Measurements from ENCODE around the gene LLGL2. TPM values are rescaled to one million over a fixed set of nuclear protein-coding genes. Genes with fewer than 3 reads are reported as not detected.

LLGL2 gene
- total RNA-seq, 2 donors from 2014 or later = 113 to 251 TPM

DNA sequence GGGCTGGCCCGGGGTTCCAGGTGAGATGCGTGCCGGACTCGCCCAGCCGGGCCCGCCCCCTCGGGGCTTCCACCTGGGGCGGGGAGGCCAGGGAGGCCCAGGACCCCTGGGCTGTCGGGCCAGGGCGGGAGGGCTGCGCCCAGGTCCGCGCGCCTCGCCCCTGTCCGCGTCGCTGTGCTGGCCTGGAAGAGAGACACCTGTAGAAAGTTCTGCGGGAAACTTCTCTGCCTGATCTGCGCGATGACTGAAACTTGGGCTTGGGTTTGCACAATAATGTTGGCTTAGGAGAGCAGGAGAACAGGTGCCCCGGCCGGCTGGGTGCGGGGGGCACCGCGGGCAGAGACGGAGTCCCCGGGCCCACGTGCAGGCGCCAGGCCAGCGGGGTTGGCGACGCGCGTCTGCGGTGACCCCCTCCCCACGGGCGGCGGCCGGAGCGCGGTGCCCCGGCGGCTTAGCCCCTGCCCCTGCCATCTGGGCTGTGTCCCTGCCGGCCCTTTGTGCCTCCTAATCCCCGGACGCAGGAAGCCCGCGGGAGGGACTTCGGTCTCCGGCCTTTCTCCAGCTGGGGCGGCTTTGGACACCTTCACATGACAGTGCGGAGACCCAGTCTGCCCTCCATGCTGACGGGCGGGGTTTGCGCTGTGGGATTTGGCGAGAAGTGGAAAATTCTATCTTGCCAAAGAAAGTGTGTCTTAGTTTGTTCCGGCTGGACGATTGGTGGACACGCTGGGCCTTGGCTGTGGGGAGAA lies 483 bp downstream of the LLGL2 start:
- ATAC-seq (peak; percentile 22), DNase-seq (peak; percentile 56 to 67 (median 62))
- H3K36me3 ChIP-seq (replicated peaks in 1 of 2; ENCODE audit: insufficient read depth in 1 of 2, low read depth in 2 of 2) = no peaks in the 10 kb centered on the region
- H3K4me1 ChIP-seq = peaks cover 48% of the 10 kb centered on the region
- intact Hi-C loops (cut with DNase I) = no loop called here
- peak overlapping the region; percentile 83 to 96 (median 92) for H3K27ac ChIP-seq
- TF ChIP-seq POLR2A (IDR thresholded peaks at IDR 0.05) = peak in 1 of 3 donors; percentile 52
- no peak for TF ChIP-seq CTCF (IDR thresholded peaks at IDR 0.05)
- H3K27me3 ChIP-seq = no peaks in the 10 kb centered on the region
- peak overlapping the region; percentile 24 to 66 for H3K4me3 ChIP-seq
- H3K9me3 ChIP-seq = no peaks in the 10 kb centered on the region
- 0% methylated on average over 7 to 52 of the region's 60 CpGs for WGBS, 2 donors

DNA sequence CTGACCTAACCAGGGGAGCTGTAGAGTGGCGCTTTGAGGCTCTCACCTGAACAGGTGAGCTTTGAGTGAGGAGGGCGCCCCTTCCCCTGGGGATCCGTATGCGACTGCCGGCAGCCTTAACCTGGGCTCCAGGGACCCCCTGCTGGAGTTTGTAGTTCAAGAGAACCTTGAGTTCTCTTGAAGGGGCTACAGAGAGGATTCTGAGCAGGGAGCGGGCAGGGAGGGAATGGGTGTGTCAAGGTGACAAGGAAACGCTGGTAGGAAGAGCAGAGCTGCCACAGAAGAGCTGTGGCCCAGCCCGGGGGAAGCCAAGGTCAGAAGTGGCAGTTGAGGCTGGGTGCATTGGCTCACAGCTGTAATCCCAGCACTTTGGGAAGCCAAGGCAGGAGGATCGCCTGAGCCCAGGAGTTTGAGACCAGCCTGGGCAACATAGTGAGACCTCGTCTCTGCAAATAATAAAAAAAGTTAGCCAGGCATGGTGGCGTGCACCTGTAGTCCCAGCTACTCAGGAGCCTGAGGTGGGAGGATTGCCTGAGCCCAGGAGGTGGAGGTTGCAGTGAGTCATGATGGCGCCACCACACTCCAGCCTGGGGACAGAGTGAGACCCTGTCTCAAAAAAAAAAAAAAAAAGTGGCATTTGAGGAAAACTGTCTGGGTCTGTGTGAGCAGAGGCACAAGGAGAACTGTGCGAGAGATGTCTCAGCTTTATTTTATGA lies 1.2 kb downstream of the LLGL2 start:
- Histone ChIP-seq H3K9me3 (no peaks in the 10 kb centered on the region), H3K36me3 (replicated peaks in 1 of 2; ENCODE audit: insufficient read depth in 1 of 2, low read depth in 2 of 2) (no peaks in the 10 kb centered on the region), H3K4me1 (peaks cover 56% of the 10 kb centered on the region), H3K4me3 (peak overlapping the region; percentile 24 to 66), H3K27ac (peak overlapping the region; percentile 83 to 96 (median 92)), H3K27me3 (no peaks in the 10 kb centered on the region)
- no peak for TF ChIP-seq CTCF (IDR thresholded peaks at IDR 0.05)
- peak in 2 of 3 donors; percentile 27 to 53 for TF ChIP-seq POLR2A (IDR thresholded peaks at IDR 0.05)
- ATAC-seq (no peak), DNase-seq (peak in 3 of 4 donors; percentile 29 to 45 (median 42))
- WGBS, 2 donors = 21 to 24% methylated on average over 7 to 13 of the region's 13 CpGs
- intact Hi-C loops (cut with DNase I) = no loop called here

- H3K27ac ChIP-seq = peak overlapping the region in 2 of 4 donors; percentile 3 to 62
- no peaks in the 10 kb centered on the region for H3K27me3 ChIP-seq
- no peaks in the 10 kb centered on the region for H3K9me3 ChIP-seq
- ATAC-seq (no peak), DNase-seq (peak in 2 of 4 donors; percentile 32 to 49)
- WGBS, 2 donors = 54 to 67% methylated on average over 17 to 19 of the region's 19 CpGs
- no peak overlapping the region for H3K4me3 ChIP-seq
- H3K36me3 ChIP-seq (replicated peaks in 1 of 2; ENCODE audit: insufficient read depth in 1 of 2, low read depth in 2 of 2) = no peaks in the 10 kb centered on the region
- TF ChIP-seq POLR2A (IDR thresholded peaks at IDR 0.05) (no peak), CTCF (IDR thresholded peaks at IDR 0.05) (no peak)
- peaks cover 78% of the 10 kb centered on the region for H3K4me1 ChIP-seq
- intact Hi-C loops (cut with DNase I) = no loop called here
Measured at GRCh38 chr17:75530837-75531720, 5.6 kb downstream of the LLGL2 start.

DNA sequence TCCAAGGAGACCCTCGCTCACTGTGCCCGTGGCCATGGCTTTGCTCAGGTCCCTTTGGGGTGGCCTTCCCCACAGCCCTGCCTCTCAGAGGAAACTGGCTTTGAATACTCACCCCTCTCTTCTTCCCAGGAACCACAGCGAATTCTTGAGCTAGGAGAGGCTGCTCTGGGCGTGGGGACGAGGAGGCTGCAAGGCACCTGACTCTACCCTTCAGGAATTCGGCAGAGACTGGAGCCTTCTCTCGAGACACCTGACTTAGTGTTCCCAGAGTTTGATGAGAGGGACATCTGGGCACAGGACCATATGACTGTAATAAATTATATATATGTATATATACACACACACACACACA lies 6.2 kb downstream of the LLGL2 start:
- no peak for DNase-seq
- H3K27ac ChIP-seq = peak overlapping the region in 2 of 4 donors; percentile 3 to 62
- intact Hi-C loops (cut with DNase I) = no loop called here
- no peaks in the 10 kb centered on the region for H3K36me3 ChIP-seq (replicated peaks in 1 of 2; ENCODE audit: insufficient read depth in 1 of 2, low read depth in 2 of 2)
- H3K9me3 ChIP-seq = no peaks in the 10 kb centered on the region
- no peaks in the 10 kb centered on the region for H3K27me3 ChIP-seq
- TF ChIP-seq POLR2A (IDR thresholded peaks at IDR 0.05) (no peak), CTCF (IDR thresholded peaks at IDR 0.05) (no peak)
- peaks cover 79% of the 10 kb centered on the region for H3K4me1 ChIP-seq
- whole genome bisulfite sequencing, 2 donors = 50 to 60% methylated on average over 1 to 7 of the region's 7 CpGs
- no peak overlapping the region for H3K4me3 ChIP-seq
- ATAC-seq = no peak
